IMR-90 (cell line): ENCODE results near the gene RIPOR3.

Source experiments
- CEBPB ChIP-seq: IDR thresholded peaks from 2 replicates; pipeline ENCODE4 v1.6.1; 2012; ENCODE audit warnings: low read depth, low read length, improper control_type of control experiment
- CTCF ChIP-seq: conservative IDR thresholded peaks from 2 replicates; pipeline ENCODE4 v1.5.1; 2012; ENCODE audit warnings: mild to moderate bottlenecking, low read depth, low read length, improper control_type of control experiment
- FOS ChIP-seq: fragments of 150-350 bp; IDR thresholded peaks from 2 replicates; pipeline ENCODE4 v1.6.1; 2016; ENCODE audit warnings: low read depth, low read length
- MAFK ChIP-seq: IDR thresholded peaks from 2 replicates; pipeline ENCODE4 v1.6.1; 2012; ENCODE audit warnings: low read depth, low read length, improper control_type of control experiment
- POLR2A ChIP-seq: IDR thresholded peaks from 2 replicates; pipeline ENCODE4 v1.6.1; 2012; ENCODE audit warnings: mild to moderate bottlenecking, low read depth, low read length
- RFX5 ChIP-seq: IDR thresholded peaks from 2 replicates; pipeline ENCODE4 v1.8.0; 2012; ENCODE audit warnings: low read depth, mild to moderate bottlenecking, low read length, moderate library complexity
- USF2 ChIP-seq: fragments of 150-350 bp; IDR thresholded peaks from 2 replicates; pipeline ENCODE4 v1.6.1; 2017; ENCODE audit warnings: mild to moderate bottlenecking, antibody characterized with exemption, low read length, low read depth

- no peak for TF ChIP-seq POLR2A
- no peak for TF ChIP-seq USF2
- no peak for TF ChIP-seq RFX5
- TF ChIP-seq CTCF = no peak
- TF ChIP-seq FOS = peak; percentile 59
- no peak for TF ChIP-seq MAFK
- 0 out of 2 replicates have a peak, but pooled peaks have one; percentile 1 for TF ChIP-seq CEBPB
These were observed 132.8 kb downstream of the RIPOR3 start for GRCh38 chr20:50558483-50558925.
